ENCODE measurements around the gene NAAA. TPM values are rescaled to one million over a fixed set of nuclear protein-coding genes. Genes with fewer than 3 reads are reported as not detected.
"Not testable (repeated sequence)": the region's sequence is repeated elsewhere in the genome, so short reads cannot be mapped to it uniquely, and the experiment has no call there.

NAAA gene
- polyA plus RNA-seq, 1 donor, result 15.8 TPM

- no peak for DNase-seq (ENCODE audit: low read depth)
Measured at GRCh38 chr4:75919920-75920319, 20.9 kb downstream of the NAAA start.

GRCh38 chr4:75916091-75916661 lies 24.6 kb downstream of the NAAA start:
- DNase-seq (ENCODE audit: low read depth), result no peak

GRCh38 chr4:75912968-75913367 lies 27.8 kb downstream of the NAAA start:
- no peak for DNase-seq (ENCODE audit: low read depth)

GRCh38 chr4:75910831-75911230 lies 30.0 kb downstream of the NAAA start:
- not testable (repeated sequence) for DNase-seq (ENCODE audit: low read depth)

- no peak for DNase-seq (ENCODE audit: low read depth)
Measured at GRCh38 chr4:75909405-75909804, 31.4 kb downstream of the NAAA start.

GRCh38 chr4:75908555-75908954 lies 32.3 kb downstream of the NAAA start:
- DNase-seq (ENCODE audit: low read depth), result no peak

GRCh38 chr4:75907966-75908365 lies 32.8 kb downstream of the NAAA start:
- no peak for DNase-seq (ENCODE audit: low read depth)

GRCh38 chr4:75904076-75904475 lies 36.7 kb downstream of the NAAA start:
- no peak for DNase-seq (ENCODE audit: low read depth)

GRCh38 chr4:75902352-75902751 lies 38.5 kb downstream of the NAAA start, which contains the start of gene PPEF2:
Gene PPEF2, minus strand, starts transcription at chr4:75902452. Its CDS starts 6,127 bp downstream, at chr4:75896325.
- DNase-seq (ENCODE audit: low read depth), result no peak

GRCh38 chr4:75898536-75898935 lies 42.3 kb downstream of the NAAA start:
- no peak for DNase-seq (ENCODE audit: low read depth)

GRCh38 chr4:75895744-75896314 lies 45.0 kb downstream of the NAAA start:
- no peak for DNase-seq (ENCODE audit: low read depth)

GRCh38 chr4:75892508-75892907 lies 48.3 kb downstream of the NAAA start:
- no peak for DNase-seq (ENCODE audit: low read depth)

- DNase-seq (ENCODE audit: low read depth), result no peak
Measured at GRCh38 chr4:75891611-75892010, 49.2 kb downstream of the NAAA start.

- DNase-seq (ENCODE audit: low read depth), result no peak
Measured at GRCh38 chr4:75889537-75890199, 51.1 kb downstream of the NAAA start.

GRCh38 chr4:75886104-75886503 lies 54.7 kb downstream of the NAAA start:
- DNase-seq (ENCODE audit: low read depth), result no peak

GRCh38 chr4:75881476-75881875 lies 59.3 kb downstream of the NAAA start:
- DNase-seq (ENCODE audit: low read depth), result no peak

- no peak for DNase-seq (ENCODE audit: low read depth)
Measured at GRCh38 chr4:75880278-75880677, 60.5 kb downstream of the NAAA start.

- no peak for DNase-seq (ENCODE audit: low read depth)
Measured at GRCh38 chr4:75878246-75878756, 62.5 kb downstream of the NAAA start.

GRCh38 chr4:75876218-75876617 lies 64.6 kb downstream of the NAAA start:
- no peak for DNase-seq (ENCODE audit: low read depth)

GRCh38 chr4:75869100-75869499 lies 71.7 kb downstream of the NAAA start:
- no peak for DNase-seq (ENCODE audit: low read depth)

GRCh38 chr4:75867130-75867529 lies 73.7 kb downstream of the NAAA start:
- DNase-seq (ENCODE audit: low read depth), result no peak
